GM19397 (cell line): ENCODE measurements around the gene NR2E3.
"Not testable (repeated sequence)": the region's sequence is repeated elsewhere in the genome, so short reads cannot be mapped to it uniquely, and the experiment has no call there.

Experiments
- ATAC-seq: cut with Tn5 transposase; IDR thresholded peaks from one replicate; pipeline ENCODE4 v1.9.1; 2021; ENCODE audit warnings: mild to moderate bottlenecking, moderate library complexity; ENCODE audit not compliant: unreplicated experiment

Gene NR2E3

DNA sequence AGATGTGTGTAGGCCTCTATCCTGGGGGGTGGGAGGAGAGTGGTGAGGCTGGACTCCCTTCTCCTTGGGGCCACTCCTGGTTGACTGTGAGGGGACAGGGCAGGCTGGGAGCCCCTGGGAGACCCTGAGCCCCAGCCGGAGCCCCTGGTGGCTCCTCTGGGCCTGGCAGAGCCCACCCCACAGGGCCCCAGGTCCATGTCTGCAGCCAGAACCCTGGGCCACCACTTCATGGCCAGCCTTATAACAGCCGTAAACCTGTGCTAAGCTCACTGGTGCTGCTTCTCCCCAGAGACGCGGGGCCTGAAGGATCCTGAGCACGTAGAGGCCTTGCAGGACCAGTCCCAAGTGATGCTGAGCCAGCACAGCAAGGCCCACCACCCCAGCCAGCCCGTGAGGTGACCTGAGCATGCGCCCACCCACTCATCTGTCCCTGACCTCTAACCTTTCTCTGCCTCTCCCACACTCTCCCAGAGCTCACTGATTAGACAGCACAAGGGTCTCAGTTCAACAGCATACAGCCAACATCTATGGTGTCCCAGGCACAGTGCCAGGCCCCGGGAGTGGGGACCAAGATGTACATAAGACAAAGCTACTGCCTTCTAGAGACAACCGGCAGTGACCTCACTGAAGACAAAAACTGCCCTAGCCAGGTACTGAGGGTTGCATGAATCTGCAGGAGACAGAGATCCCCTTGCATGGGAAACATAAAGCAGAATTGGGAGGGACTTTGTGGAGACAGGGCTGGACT is 3.5 kb downstream of the NR2E3 start:
- no peak for ATAC-seq

DNA sequence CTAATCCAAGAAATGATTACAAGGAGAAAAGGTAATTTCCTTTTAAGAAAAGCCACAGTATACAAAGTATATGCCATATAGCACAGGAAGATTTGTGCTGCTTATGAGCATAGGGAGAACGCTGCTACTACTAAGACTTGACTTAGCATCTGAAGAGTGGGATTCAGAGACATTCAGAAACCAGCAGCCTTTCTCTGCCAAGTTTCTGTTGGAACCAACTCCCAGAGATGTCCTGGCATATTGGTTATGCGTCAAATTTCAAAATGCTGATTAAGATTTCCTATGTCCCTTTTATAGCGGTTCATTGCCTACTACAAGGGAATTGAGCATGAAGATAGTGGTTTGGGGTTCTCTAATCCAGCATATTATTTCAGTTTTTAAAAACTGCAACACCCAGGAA is 4.9 kb downstream of the NR2E3 start:
- ATAC-seq, result no peak

DNA sequence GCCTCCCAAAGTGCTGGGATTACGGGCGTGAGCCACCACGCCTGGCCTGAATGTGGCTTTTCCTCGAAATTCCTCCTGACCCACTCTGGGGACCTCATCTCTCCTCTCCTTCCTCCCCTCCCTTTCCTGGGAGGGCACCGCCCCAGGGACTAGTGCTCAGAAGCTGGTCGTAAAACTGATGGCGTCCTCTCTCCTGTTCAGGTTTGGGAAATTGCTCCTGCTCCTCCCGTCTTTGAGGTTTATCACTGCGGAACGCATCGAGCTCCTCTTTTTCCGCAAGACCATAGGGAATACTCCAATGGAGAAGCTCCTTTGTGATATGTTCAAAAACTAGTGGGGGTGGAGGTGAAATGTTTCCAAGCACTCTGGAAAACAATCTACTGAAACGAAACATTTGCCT is 7.0 kb downstream of the NR2E3 start:
- no peak for ATAC-seq

DNA sequence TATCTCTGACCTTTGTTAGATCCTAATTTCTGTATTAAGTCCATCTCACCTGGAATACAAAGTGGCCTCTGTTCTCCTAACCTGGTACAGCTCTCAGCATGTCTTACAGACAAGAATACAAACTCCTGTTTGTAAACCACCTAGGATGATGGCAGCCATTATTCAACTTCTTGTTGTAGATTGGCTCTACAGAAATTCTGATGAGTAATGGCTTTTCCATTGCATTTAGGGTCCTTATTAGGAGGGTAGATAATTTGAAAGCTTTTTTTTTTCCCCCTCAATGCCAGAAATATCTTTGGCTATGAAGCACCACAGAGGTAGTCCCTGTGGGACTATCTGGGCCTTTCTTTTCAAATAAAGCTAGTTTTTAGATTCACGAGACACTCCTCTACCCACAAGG is 9.8 kb downstream of the NR2E3 start:
- no peak for ATAC-seq

DNA sequence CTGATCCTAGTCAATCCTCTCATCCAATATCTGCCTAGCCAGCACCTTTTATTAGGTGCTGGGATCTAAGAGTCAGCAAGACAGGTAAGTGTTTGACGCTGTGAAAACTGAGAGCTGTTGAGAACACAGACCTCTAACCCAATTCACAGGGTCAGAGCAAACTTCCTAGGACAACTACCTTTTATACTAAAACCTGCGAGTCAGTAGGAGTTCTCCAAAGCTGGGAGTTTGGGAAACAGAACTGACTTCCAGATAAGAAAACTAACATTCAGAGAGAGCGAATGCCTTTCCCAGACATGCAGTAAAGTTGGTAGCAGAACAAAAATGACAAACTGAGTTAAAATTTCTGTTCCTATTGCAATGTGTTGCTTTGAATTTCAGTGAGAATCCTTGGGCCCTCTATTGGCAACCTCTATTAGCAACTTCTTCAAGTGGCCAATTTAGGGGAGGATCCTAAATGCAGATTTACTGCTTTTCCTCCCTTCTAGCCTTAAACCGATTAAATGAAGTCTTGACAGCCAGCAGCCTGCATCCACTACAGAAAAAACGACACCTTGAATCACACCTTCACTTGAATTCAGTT is 11.3 kb downstream of the NR2E3 start:
- ATAC-seq, result no peak

DNA sequence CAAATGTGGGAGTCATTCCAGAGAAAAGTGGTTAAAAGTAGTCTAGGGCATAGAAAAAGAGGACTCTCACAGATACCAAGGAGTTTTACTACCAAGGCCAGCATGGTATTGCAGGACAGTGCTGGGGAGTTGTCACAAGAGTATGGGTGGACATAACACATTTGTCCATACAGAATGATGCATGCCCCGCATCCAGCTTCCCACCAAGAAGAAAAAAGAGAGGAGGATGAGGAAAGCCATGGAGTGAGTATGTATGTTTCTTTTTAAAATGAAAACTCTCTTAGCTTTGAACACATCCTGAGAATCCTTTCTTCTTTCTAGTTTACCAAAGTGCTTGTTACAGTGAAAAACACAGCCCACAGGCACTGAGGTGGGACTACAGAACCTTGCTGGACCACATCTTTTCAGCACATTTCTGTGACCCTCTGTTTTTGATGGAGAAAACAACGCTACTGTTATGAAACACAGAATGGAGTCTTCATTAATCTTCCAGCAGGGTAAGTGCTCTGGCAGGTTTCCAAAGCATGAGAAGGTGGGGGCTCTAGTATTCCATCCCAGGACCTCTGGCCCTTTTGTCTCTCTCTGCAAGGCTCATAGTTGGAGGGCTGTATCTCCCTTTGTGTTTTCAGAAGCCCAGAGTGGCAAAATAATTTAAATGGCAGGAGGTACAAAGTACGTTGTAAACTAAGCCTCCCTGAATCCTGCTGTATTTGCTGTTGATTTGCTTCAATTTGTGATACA is 12.7 kb downstream of the NR2E3 start:
- no peak for ATAC-seq

DNA sequence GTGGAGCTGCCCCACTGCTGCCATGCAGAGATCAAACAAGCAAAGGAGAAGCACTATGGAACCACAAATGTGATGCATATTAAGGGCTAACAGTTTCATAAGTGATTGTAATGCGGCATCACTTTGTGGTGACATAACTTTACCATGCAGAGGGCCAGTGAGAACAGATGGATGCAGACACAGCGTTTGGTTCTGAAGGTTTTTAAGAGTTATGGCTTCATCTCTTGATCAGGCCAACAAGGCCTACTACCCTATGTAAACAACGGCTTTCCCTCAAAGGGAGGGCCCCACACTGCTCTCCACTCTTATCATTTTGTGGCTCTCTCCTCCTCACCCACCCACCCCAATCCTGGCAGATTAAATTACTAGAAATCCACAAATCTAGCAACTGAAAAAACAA is 13.4 kb downstream of the NR2E3 start:
- no peak for ATAC-seq

DNA sequence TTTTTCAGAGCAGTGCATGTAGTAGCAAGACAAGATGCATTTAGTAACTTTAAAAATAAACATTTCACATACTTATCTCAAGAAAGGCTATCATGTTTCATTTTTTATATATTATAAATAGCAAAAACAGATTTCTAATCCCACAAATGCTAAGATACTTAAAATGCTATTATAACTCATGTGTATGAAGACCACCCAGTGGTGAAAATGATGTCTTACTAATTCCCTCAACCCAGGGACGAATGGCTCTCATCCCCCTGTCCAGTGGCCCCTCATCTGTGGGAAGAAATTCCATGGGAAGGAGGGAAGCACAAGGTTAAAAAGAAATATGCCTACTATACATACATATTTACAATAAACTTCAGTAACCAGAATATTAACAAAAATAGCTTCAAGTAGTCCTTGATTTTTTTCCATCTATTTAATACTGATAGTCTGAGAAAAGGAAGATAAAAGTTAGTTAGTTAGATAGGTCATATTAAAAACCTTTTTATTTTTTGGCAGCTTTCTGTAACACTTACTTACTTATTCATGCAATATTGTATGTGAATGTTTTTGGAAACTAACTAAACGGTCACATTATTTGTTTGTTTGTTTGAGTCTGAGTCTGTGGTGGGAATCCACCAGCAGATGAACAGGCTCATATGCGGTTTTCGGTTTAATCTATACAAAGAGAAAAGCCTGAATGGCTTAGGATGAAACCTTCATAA is 14.8 kb downstream of the NR2E3 start:
- no peak for ATAC-seq

DNA sequence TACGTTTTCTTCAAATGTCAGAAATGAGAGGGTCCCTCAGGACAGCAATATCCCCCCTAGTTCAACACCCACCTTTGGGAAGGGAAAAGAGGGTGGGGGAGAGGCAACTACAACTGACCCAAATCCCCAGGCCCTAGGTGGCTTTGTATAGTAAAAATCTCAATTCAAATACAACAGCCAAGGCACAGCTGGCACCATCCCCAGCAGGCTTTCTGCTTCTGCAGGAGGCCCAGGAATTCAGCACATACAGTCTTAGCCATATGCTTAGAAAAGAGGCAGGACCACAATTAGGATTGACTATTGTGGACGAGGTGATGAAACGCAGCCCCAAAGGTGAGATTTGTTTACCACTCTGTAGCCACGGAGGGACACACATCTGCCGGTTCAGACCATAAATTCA is 15.8 kb downstream of the NR2E3 start:
- ATAC-seq, result no peak

DNA sequence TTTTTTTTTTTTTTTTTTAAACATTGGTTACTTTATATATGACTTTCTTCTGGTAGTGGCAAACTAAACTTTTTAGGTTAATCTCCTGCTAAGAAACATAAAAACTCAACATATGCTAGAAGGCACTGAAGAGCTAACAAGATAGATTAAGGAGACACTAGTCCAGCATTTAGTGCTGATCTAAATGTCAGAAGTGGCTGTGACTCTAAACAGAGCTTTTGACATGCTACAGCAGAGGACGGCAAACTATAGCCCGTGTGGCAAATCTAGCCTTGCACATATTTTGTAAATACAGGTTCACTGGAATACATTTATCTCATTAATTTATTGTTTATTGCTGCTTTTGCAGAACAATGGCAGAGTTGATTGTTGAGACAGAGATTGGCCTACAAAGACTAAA is 20.6 kb downstream of the NR2E3 start:
- ATAC-seq, result no peak

DNA sequence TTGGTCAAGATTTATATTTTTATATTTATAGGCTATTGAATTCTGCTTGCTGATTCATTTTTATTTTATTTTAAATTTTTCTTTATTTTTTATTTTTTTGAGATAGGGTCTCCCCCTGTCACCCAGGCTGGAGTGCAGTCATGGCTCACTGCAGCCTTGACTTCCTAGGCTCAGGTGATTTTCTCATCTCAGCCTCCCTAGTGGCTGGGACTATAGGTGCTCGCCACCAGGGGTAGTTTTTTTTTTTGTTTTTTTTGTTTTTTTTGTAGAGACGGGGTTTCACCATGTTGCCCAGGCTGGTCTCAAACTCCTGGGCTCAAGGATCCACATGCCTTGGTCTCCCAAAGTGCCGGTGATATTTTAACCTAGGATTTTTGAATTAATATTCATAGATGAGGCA is 31.2 kb downstream of the NR2E3 start:
- ATAC-seq, result no peak

DNA sequence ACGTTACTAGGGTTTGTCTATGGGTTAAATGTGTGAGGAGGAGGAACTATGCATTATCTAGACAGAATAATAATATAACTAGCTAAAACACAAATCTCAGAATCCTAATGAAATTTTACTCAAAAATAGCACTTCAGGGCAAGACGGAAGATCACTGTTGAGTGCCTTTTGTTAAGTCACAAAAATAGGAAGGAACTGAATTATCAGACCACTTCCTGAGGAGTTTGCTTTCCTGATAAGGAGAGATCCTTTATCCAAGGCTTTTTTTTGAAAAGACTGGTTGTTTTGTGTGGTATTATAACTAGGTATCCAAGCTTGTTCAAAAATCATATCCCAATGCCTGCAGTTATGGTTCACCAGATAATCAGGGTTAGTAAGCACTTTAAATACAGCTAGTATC is 34.6 kb downstream of the NR2E3 start:
- no peak for ATAC-seq

DNA sequence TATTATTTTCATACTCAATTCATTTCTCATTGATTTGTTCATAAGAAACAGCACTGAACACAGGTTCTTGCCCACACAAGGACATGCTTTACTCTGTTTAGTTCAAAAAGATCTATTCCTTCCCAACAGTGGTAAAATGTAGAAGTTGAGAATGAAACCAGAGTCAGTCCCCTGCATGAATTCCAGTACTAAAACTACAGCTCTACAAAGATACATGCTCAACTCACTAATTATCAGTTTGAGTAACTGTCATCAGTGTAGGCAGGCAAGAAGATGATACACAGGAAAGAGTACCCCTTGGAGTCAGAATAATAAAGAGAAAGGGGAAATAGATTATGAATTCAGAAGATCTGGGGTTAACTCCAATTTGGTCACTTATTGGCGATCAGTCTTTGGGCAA is 43.2 kb downstream of the NR2E3 start:
- no peak for ATAC-seq

DNA sequence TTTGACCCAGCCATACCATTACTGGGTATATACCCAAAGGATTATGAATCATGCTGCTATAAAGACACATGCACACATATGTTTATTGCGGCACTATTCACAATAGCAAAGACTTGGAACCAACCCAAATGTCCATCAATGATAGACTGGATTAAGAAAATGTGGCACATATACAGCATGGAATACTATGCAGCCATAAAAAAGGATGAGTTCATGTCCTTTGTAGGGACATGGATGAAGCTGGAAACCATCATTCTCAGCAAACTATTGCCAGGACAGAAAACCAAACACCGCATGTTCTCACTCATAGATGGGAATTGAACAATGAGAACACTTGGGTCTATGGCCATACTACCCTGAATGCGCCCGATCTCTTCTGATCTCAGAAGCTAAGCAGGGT is 47.9 kb downstream of the NR2E3 start:
- ATAC-seq, result not testable (repeated sequence)
